Thyroid gland (tissue), 4 donors: Measurements from ENCODE around the gene CACNA1D.

Experiments
- CTCF ChIP-seq, 6 experiments: fragments of 200-600 bp in 3 of 6; fragments of 450-650 bp in 3 of 6; sonication (generic) in 3 of 6; IDR thresholded peaks; one replicate each; pipeline ENCODE4 v1.5.1; 2016 to 2019; ENCODE audit warnings: antibody characterized with exemption in 6 of 6, mild to moderate bottlenecking in 2 of 6, inconsistent platforms in 1 of 6, moderate library complexity in 1 of 6
- POLR2A ChIP-seq, 2 donors: fragments of 450-650 bp; IDR thresholded peaks; one replicate each; pipeline ENCODE4 v1.6.1; 2017; ENCODE audit warnings: antibody characterized with exemption in 2 of 2, mild to moderate bottlenecking in 2 of 2, moderate library complexity in 1 of 2

GRCh38 chr3:53809267-53809666 lies 314.9 kb downstream of the CACNA1D start:
- TF ChIP-seq CTCF (IDR thresholded peaks at IDR 0.05), result no peak
- no peak for TF ChIP-seq POLR2A (IDR thresholded peaks at IDR 0.05)
